Measurements from ENCODE around the gene RNASE12. TPM values are rescaled to one million over a fixed set of nuclear protein-coding genes. Genes with fewer than 3 reads are reported as not detected.
"Not testable (repeated sequence)": the region's sequence is repeated elsewhere in the genome, so short reads cannot be mapped to it uniquely, and the experiment has no call there.

RNASE12 gene
- total and polyA plus RNA-seq, 2 experiments from 2014 or later = not detected

DNA sequence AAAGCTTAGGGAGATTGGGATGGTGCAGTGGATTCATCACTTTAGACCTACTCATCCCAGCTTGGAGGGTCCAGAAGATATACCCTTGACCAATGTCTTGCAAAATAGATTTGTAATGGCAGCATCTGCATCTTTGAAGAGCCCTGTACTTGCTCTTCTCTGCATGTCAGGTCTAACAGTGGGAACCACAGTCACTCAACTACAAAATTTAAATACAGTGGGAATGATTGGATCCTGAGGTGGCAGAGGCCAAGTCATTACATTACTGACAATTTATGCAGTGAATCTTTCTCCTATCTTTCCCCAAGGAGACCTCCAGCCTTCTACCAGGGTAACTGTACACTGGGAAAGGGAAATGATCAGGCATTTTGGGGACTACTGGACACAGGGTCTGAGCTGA, 22.1 kb downstream of the RNASE12 start:
- TF ChIP-seq EZH2phosphoT487 (IDR thresholded peaks at IDR 0.05; ENCODE audit: insufficient read depth, low read depth) (no peak), EZH2 (IDR thresholded peaks at IDR 0.05; ENCODE audit: insufficient read depth, poor library complexity, severe bottlenecking) (no peak)

DNA sequence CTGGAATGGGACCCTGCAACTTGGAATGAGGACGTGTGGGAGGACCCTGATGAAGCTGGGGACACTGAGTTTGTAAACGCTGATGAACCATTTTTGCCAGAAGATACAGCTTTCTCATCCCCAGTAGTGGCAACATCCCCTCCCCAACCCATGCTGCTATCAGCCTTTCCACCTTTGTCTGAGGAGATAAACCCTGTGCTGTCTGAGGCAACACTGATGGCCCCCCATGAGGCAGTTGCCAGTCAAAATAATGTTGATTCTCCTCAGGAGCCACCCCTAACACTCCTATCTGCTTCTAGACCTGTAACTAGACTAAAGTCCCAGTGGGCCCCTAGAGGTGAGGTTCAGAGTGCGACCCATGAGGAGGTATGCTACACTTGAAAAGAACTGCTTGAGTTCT, 22.8 kb downstream of the RNASE12 start:
- Histone ChIP-seq H3K9me2 (ENCODE audit: insufficient read depth) (no peaks in the 10 kb centered on the region), H3K27me3 (replicated peaks; ENCODE audit: insufficient read depth) (0 out of 2 replicates have a peak, but pooled peaks cover 4% of the 10 kb centered on the region), H3K9ac (no peak overlapping the region), H3K4me2 (ENCODE audit: unreplicated experiment) (no peak overlapping the region), H3F3A (ENCODE audit: insufficient read depth) (no peaks in the 10 kb centered on the region), H3K9me3 (ENCODE audit: low read depth) (no peaks in the 10 kb centered on the region), H3K4me3 (no peak overlapping the region), H3K79me2 (ENCODE audit: insufficient read depth) (no peaks in the 10 kb centered on the region), H4K20me1 (ENCODE audit: insufficient read depth) (no peaks in the 10 kb centered on the region), H3K36me3 (ENCODE audit: low read depth) (no peaks in the 10 kb centered on the region), H3K4me1 (ENCODE audit: insufficient read depth) (no peaks in the 10 kb centered on the region), H3K27ac (no peak overlapping the region), H2AFZ (no peak overlapping the region)
- in situ Hi-C loops (cut with MboI) = no loop called here
- TF ChIP-seq EZH2 (IDR thresholded peaks at IDR 0.05; ENCODE audit: insufficient read depth, poor library complexity, severe bottlenecking) = no peak
- TF ChIP-seq EZH2phosphoT487 (IDR thresholded peaks at IDR 0.05; ENCODE audit: insufficient read depth, low read depth) = no peak
- DNase-seq = no peak
- 6 to 10% methylated on average over 3 of the region's 3 CpGs for WGBS, 2 experiments (ENCODE audit: low coverage in 1 of 2, low lambda C conversion rate in 2 of 2, missing lambda C conversion rate in 2 of 2)

More for the DNA sequence above, 22.1 kb downstream of the RNASE12 start:
- Histone ChIP-seq H3K4me1 (ENCODE audit: insufficient read depth) (no peaks in the 10 kb centered on the region), H3K4me3 (no peak overlapping the region), H4K20me1 (ENCODE audit: insufficient read depth) (no peaks in the 10 kb centered on the region), H3F3A (ENCODE audit: insufficient read depth) (no peaks in the 10 kb centered on the region), H3K9me2 (ENCODE audit: insufficient read depth) (no peaks in the 10 kb centered on the region), H3K36me3 (ENCODE audit: low read depth) (no peaks in the 10 kb centered on the region), H3K27ac (no peak overlapping the region), H3K9me3 (ENCODE audit: low read depth) (no peaks in the 10 kb centered on the region), H3K9ac (no peak overlapping the region), H3K27me3 (replicated peaks; ENCODE audit: insufficient read depth) (0 out of 2 replicates have a peak, but pooled peaks cover 4% of the 10 kb centered on the region), H3K4me2 (ENCODE audit: unreplicated experiment) (no peak overlapping the region), H3K79me2 (ENCODE audit: insufficient read depth) (no peaks in the 10 kb centered on the region), H2AFZ (no peak overlapping the region)
- in situ Hi-C loops (cut with MboI) = no loop called here
- DNase-seq = no peak

DNA sequence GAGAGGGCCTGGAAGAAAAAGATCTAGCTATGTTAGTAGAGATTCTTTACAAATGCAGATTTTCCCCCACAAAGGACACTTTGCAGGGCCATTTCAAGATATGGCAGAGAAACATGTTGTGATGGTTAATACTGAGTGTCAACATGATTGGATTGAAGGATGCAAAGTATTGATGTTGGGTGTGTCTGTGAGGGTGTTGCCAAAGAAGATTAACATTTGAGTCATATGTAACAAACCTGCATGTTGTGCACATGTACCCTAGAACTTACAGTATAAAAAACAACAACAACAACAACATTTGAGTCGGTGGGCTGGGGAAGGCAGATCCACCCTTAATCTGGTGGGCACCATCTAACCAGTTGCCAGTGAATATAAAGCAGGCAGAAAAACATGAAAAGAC, 24.0 kb downstream of the RNASE12 start:
- H3K4me3 ChIP-seq; H3K27me3 ChIP-seq (replicated peaks; ENCODE audit: insufficient read depth); H3F3A ChIP-seq (ENCODE audit: insufficient read depth); in situ Hi-C loops (cut with MboI); H3K9ac ChIP-seq; DNase-seq; H3K4me1 ChIP-seq (ENCODE audit: insufficient read depth); H3K79me2 ChIP-seq (ENCODE audit: insufficient read depth); H3K4me2 ChIP-seq (ENCODE audit: unreplicated experiment); H3K36me3 ChIP-seq (ENCODE audit: low read depth); H3K9me3 ChIP-seq (ENCODE audit: low read depth); H4K20me1 ChIP-seq (ENCODE audit: insufficient read depth); H2AFZ ChIP-seq; H3K27ac ChIP-seq; H3K9me2 ChIP-seq (ENCODE audit: insufficient read depth): not testable (repeated sequence)
- WGBS, 2 experiments (ENCODE audit: low coverage in 1 of 2, low lambda C conversion rate in 2 of 2, missing lambda C conversion rate in 2 of 2) = 0 to 25% methylated on average over 1 of the region's 1 CpG

DNA sequence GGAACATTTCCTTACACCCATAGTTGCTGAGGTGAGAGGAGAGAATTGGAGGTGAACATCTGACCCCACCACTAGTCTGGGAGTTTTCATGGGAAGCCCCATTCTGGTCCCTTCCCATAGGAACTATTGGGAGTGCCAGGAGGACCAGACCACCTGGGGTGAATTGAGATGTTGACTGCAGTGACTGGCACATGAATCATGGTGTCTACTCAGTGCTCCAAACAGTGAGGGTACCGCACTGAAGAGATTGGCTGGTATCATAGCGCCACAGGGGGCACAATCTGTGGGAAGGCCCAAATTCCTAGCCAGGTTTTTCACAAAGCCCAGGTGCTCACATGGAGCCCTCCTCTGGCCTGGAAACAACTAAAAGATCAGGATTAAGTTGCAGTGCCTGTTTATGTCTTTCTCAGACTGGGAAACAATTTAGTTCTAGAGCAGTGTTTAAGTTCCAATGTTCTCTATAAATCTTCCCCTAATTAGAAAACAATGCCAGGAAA, 26.6 kb downstream of the RNASE12 start:
- Histone ChIP-seq H3K4me2 (ENCODE audit: unreplicated experiment) (no peak overlapping the region), H3K36me3 (ENCODE audit: low read depth) (no peaks in the 10 kb centered on the region), H2AFZ (no peak overlapping the region), H3K9me2 (ENCODE audit: insufficient read depth) (no peaks in the 10 kb centered on the region; the same call in 1 of the 2 replicates), H3K4me1 (ENCODE audit: insufficient read depth) (no peaks in the 10 kb centered on the region), H3K9ac (no peak overlapping the region), H3K27me3 (replicated peaks; ENCODE audit: insufficient read depth) (0 out of 2 replicates have a peak, but pooled peaks cover 4% of the 10 kb centered on the region), H3K79me2 (ENCODE audit: insufficient read depth) (no peaks in the 10 kb centered on the region), H3K9me3 (ENCODE audit: low read depth) (no peaks in the 10 kb centered on the region), H3F3A (ENCODE audit: insufficient read depth) (no peaks in the 10 kb centered on the region), H4K20me1 (ENCODE audit: insufficient read depth) (no peaks in the 10 kb centered on the region), H3K4me3 (no peak overlapping the region), H3K27ac (no peak overlapping the region)
- WGBS, 2 experiments (ENCODE audit: low coverage in 1 of 2, low lambda C conversion rate in 2 of 2, missing lambda C conversion rate in 2 of 2) = 69 to 74% methylated on average over 2 of the region's 2 CpGs
- DNase-seq = no peak
- in situ Hi-C loops (cut with MboI) = no loop called here
- no peak for TF ChIP-seq EZH2phosphoT487 (IDR thresholded peaks at IDR 0.05; ENCODE audit: insufficient read depth, low read depth)
- no peak for TF ChIP-seq EZH2 (IDR thresholded peaks at IDR 0.05; ENCODE audit: insufficient read depth, poor library complexity, severe bottlenecking)

DNA sequence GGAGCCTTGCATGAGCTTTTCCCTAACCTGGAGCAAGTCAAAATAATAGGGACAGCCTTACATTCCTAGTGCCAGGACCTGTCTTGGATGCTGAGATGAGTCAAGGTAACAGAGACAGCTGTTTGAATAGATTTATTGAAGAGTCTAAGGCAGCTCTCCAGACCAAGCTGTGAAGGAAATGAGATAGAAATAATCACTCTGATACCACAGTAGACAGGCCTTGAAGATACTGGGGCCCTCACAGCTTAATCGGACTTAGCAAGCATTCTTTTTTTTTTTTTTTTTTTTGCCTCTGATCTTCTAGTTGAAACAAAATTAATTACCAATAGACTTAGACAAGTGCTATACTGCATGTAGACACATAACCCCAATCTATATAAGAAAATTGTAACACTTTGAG, 27.2 kb downstream of the RNASE12 start:
- 0% methylated on average over 1 of the region's 1 CpG for WGBS, 2 experiments (ENCODE audit: low coverage in 1 of 2, low lambda C conversion rate in 2 of 2, missing lambda C conversion rate in 2 of 2)
- TF ChIP-seq EZH2 (IDR thresholded peaks at IDR 0.05; ENCODE audit: insufficient read depth, poor library complexity, severe bottlenecking) = no peak
- no peak for TF ChIP-seq EZH2phosphoT487 (IDR thresholded peaks at IDR 0.05; ENCODE audit: insufficient read depth, low read depth)
- Histone ChIP-seq H3K4me3 (no peak overlapping the region), H2AFZ (no peak overlapping the region), H3K36me3 (ENCODE audit: low read depth) (no peaks in the 10 kb centered on the region), H3K4me1 (ENCODE audit: insufficient read depth) (no peaks in the 10 kb centered on the region), H3K79me2 (ENCODE audit: insufficient read depth) (no peaks in the 10 kb centered on the region), H3K9ac (no peak overlapping the region), H3F3A (ENCODE audit: insufficient read depth) (no peaks in the 10 kb centered on the region), H3K27ac (no peak overlapping the region), H3K4me2 (ENCODE audit: unreplicated experiment) (no peak overlapping the region), H3K27me3 (replicated peaks; ENCODE audit: insufficient read depth) (0 out of 2 replicates have a peak, but pooled peaks cover 4% of the 10 kb centered on the region), H3K9me2 (ENCODE audit: insufficient read depth) (no peaks in the 10 kb centered on the region; the same call in 1 of the 2 replicates), H3K9me3 (ENCODE audit: low read depth) (no peaks in the 10 kb centered on the region), H4K20me1 (ENCODE audit: insufficient read depth) (no peaks in the 10 kb centered on the region)
- in situ Hi-C loops (cut with MboI) = no loop called here
- no peak for DNase-seq

Data from GM23248 (cell line).